GM21381 (cell line): Measurements from ENCODE around the gene OR5AK2.
"Not testable (repeated sequence)": the region's sequence is repeated elsewhere in the genome, so short reads cannot be mapped to it uniquely, and the experiment has no call there.

Source experiments
- ATAC-seq: cut with Tn5 transposase; IDR thresholded peaks from one replicate; pipeline ENCODE4 v1.9.1; 2021; ENCODE audit warnings: mild to moderate bottlenecking, moderate library complexity; ENCODE audit not compliant: unreplicated experiment

Gene OR5AK2, protein sequence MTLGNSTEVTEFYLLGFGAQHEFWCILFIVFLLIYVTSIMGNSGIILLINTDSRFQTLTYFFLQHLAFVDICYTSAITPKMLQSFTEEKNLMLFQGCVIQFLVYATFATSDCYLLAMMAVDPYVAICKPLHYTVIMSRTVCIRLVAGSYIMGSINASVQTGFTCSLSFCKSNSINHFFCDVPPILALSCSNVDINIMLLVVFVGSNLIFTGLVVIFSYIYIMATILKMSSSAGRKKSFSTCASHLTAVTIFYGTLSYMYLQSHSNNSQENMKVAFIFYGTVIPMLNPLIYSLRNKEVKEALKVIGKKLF

DNA sequence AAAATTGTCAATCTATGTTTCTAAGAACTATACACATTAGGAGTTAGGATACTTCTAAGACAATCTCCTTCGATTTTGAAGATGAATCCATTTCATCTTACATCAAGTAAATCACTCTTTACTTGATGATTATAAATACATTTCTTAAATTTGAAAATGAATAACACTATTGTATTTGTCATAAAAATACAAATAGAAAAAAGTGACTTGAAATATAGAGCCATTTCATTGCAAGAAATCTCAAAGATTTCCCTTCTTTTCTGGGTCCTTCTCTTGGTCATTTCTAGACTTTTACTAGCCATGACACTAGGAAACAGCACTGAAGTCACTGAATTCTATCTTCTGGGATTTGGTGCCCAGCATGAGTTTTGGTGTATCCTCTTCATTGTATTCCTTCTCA lies at the start of gene OR5AK2:
Gene OR5AK2 (plus strand): TSS at position 301 of the 400 bp plus-strand sequence. CDS start 0 bp downstream, at position 301.
- ATAC-seq: no peak

DNA sequence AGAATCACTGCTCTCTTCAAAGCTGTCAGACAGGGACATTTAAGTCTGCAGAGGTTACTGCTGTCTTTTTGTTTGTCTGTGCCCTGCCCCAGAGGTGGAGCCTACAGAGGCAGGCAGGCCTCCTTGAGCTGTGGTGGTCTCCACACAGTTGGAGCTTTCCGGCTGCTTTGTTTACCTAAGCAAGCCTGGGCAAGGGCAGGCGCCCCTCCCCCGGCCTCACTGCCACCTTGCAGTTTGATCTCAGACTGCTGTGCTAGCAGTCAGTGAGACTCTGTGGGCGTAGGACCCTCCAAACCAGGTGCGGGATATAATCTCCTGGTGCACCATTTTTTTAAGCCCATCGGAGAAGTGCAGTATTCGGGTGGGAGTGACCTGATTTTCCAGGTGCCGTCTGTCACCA lies 43.2 kb upstream of the OR5AK2 start:
- ATAC-seq: not testable (repeated sequence)

DNA sequence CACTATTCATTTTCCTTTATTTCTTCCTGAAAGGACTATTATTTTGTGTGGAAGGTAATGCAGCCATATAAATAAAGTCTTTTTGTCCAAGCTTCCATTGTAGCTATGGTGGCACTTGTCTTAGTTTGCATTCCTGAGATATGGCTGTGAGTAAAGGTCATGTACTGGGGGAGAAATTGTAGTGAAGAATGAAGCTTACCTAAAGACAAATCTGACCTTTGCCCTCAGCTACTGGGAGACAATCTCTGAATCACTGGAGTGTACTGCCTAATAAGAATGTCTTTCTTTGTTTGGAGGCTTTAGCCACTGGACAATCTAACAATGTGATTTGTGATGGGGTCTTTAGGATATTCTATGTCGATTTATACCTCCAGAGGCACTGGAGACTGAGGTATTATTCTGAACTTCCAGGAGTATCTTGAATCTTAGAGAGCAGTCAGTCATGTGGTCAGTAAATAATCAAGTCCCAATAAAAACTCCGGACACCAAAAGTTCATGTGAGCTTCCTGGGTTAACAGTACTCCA lies 39.7 kb upstream of the OR5AK2 start:
- ATAC-seq: no peak

DNA sequence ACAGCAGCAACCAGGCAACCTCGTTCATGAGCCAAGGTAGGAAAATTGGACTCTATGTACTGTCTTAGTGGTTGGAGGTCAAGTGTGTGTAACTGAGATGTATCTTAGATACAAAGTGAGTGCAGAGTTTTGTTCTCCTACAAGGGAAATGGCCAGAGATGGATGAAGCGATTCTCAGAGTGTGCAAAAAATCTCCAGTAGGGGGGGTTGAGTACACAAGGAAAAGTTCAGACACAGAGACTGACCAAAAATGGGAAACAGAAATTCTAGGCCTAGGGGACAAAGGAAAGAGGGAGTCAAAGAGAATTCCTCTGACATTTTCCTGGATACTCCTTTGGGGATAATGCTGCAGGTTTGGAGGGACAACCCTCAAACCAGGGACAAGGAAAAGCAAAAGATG lies 38.2 kb upstream of the OR5AK2 start:
- no peak for ATAC-seq

DNA sequence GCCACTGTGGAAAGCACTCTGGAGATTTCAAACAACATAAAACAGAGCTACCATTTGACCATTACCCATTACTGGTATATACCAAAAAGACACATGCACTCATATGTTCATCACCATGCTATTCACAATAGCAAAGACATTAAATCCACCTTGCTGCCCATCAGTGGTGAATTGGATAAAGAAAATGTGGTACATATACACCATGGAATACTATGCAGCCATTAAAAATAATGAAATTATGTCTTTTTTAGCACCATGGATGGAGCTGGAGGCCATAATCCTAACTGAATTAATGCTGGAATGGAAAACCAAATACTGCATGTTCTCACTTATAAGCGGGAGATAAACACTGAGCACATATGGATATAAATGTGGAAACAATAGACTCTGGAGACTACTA lies 34.8 kb upstream of the OR5AK2 start:
- ATAC-seq: not testable (repeated sequence)

DNA sequence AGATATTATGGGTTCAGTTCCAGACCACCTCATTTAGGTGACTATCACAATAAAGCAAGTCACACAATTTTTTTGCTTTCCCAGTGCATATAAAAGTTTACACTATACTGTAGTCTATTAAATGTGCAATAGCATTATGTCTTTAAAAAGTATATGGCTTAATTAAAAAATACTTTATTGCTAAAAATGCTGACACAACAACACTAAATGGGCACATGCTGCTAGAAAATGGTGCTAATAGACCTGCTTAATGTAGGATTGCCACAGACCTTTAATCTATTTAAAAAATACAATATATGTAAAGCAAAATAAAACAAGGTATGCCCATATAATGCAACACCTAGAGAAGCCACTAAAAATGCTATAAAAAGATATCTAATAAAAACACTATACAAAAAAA lies 27.1 kb upstream of the OR5AK2 start:
- no peak for ATAC-seq

DNA sequence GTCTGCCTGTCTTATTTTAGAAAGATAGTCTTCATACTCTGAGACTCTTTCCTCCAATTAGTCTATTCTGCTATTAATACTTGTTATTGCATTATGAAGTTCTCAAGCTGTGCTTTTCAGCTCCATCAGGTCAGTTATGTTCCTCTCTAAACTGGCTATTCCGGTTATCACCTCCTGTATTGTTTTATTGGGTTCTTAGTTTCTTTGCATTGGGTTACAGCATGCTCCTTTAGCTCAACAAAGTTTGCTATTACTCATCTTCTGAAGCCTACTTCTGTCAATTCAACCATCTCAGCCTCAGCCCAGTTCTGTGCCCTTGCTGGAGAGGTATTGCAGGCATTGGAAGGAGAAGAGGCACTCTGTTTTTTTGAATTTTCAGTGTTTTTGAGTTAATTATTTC lies 21.0 kb upstream of the OR5AK2 start:
- ATAC-seq: no peak

DNA sequence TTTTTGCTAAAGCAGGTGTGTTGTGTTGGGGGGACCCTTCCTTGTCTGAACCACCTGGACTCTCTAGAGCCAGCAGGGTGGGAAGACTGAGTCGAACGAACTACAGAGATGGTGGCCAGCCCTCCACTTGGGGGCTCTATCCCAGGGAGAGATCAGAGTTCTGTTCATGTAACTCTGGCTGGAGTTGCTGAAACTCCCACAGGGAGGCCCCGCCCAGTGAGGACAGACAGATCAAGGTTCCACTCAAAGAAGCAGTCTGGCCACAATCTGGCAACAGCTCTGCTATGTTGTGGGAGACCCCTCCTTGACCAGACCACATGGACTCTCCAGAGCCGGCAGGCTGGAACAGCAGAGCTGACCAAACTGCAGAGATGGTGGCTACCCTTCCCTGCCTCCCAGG lies 20.2 kb upstream of the OR5AK2 start:
- no peak for ATAC-seq

DNA sequence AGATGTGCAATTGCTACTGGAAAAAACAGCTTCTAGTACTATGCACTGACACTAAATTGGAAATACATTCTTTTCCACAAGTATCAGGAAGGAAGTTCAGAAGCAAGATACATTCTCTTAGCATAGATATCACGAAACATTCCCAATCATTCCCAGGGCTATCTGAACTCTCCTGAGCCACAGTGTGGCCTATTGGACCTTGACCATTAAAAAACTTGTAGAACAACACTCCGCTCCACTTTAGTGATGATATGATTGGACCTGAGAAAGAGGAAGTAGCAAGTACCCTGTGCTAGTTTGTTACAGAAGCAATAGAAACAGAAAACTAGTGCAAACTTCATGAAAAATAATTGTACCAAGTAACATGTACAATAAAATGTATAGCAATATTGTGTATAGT lies 11.4 kb upstream of the OR5AK2 start:
- no peak for ATAC-seq

DNA sequence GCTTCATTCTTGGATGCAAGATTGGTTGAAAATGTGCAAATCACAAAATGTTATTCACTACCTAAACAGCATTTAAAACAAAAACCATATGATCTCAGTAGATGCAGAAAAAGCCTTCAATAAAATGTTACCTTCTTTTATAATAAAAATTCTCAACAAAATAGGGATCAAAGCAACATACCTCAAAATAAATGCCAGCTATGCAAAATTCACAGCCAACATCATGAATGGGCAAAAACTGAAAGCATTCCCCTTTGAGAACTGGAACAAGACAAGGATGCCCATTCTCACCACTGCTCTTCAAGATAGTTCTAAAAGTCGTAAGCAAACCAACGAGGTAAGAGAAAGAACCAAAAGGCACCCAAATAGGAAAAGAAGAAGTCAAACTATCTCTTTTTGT lies 2.0 kb downstream of the OR5AK2 start:
- no peak for ATAC-seq

DNA sequence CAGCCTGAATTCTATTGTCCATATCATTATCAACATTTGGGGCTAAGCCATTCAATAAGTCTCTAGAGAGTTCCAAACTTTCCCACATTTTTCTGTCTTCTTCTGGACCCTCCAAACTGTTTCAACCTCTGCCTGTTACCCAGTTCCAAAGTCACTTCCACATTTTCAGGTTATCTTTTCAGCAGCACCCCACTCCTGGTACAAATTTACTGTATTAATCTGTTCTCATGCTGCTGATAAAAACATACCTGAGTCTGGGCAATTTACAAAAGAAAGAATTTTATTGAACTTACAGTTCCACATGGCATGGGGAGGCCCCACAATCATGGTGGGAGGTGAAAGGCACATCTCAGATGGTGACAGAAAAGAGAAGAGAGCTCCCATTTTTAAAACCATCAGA lies 5.8 kb downstream of the OR5AK2 start:
- ATAC-seq: no peak

DNA sequence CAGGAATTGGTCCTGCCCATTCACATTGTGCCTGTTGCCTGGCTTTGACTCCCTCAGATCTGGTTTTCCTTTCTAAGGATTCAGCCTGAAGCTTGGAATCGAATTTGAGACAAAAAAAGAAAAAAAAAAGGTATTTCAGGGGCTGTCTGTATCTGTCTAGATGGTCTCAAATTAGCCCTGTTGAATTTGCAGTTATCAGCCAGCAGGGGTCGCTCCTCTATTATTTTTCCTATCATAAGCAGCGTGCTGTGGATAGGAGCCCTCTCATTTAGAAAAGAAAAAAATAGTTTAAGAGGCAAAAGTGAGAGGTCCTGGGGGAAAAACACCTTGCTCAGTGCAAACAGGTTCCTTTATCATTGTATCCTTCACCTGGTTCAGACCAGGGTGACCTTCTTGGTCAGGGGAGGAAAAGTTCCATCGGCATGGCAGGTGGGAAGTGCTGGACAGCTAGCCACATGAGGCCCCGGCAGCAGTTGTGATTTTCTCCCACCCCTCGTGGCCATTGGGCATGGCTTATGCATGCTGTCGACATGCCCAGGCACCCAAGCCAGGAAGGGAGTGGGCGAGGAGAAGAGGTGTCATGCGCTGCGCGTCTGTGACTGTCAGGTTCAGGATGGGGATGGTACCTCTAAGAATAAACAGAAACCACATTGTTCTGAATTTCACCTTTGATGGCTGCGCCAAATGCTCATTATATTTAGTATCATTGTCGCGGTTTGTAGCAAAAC lies 13.1 kb downstream of the OR5AK2 start:
- no peak for ATAC-seq

DNA sequence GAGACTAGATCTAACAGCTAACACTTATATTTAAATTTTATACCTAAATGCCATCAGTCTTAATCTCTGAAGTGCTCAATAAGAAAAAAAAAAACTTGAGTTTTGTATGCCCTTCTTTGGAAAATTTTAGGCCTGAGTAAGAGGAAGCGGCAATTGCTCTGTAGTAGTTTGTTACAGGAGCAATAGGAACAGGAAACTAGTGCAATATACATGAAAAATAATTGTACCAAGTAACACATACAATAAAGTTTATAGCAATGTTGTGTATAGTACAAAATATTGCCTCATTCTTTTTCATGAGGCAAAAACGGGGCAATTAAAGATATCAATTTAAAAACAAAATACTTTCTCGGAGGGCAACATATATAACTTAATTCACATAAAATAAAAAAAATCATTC lies 19.7 kb downstream of the OR5AK2 start:
- no peak for ATAC-seq

DNA sequence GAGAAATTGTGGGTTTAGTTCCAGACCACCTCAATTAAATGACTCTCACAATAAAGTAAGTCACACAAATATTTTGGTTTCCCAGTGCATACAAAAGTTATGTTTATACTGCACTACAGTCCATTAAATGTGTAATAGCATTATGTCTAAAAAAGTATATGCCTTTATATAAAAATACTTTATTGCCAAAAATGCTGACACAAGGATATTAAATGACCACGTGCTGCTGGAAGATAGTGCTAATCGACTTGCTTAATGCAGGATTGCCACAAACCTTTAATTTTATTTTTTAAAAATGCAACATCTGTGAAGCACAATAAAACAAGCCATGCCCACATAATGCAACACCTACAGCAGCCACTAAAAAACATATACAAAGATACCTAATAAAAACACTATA lies 27.0 kb downstream of the OR5AK2 start:
- no peak for ATAC-seq

DNA sequence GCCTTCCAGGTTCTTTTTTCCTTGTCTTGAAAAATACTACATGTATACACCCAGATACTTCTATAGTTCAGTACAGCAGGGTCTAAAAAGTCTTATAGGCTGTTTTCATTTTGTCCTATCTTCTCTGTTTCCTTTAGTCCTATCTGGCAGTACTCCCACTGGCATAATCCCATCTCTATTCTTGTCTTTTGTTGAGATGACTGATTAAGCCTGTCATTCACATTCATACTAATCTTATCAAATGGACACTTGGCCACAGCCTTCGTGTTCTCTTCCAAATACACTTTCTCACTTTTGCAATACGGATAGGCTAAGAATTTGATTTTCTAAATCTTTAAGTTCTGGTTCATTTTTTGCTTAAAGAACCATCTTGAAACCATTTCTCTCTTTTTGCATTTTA lies 42.8 kb downstream of the OR5AK2 start:
- no peak for ATAC-seq
